Mesothelial cell of epicardium (in vitro differentiated cells): ENCODE measurements around the gene TACSTD2. TPM values are rescaled to one million over a fixed set of nuclear protein-coding genes. Genes with fewer than 3 reads are reported as not detected.

Source experiments
- DNase-seq, 2 experiments: peaks; one replicate each; pipeline ENCODE4 v3.0.0; 2021; ENCODE audit warnings: low spot score in 2 of 2; ENCODE audit not compliant: unreplicated experiment in 2 of 2
- H3K27ac Mint-ChIP-seq: 2 replicates; pipeline ENCODE4 v1.8.0; 2021; ENCODE audit warnings: mixed read lengths
- H3K27me3 Mint-ChIP-seq: 2 replicates; pipeline ENCODE4 v1.8.0; 2021; ENCODE audit warnings: low read depth, mixed read lengths
- H3K36me3 Mint-ChIP-seq: 2 replicates; pipeline ENCODE4 v1.8.0; 2021; ENCODE audit warnings: mixed read lengths
- H3K4me1 Mint-ChIP-seq: 2 replicates; pipeline ENCODE4 v1.8.0; 2021; ENCODE audit warnings: mixed read lengths
- H3K4me3 Mint-ChIP-seq: 2 replicates; pipeline ENCODE4 v1.8.0; 2021; ENCODE audit warnings: mild to moderate bottlenecking, moderate library complexity, mixed read lengths
- H3K9me3 Mint-ChIP-seq: 2 replicates; pipeline ENCODE4 v1.8.0; 2021; ENCODE audit warnings: mixed read lengths
- total RNA-seq: library from RNA; stranded (reverse); gene quantifications from 3 replicates; pipeline ENCODE4 v1.2.1, GENCODE V29; 2021
- TF ChIP-seq, protein P1 (sequence below): fragments of 200-600 bp; sonication (generic); IDR thresholded peaks from one replicate; pipeline ENCODE4 v1.5.0; 2021; ENCODE audit warnings: antibody characterized with exemption; ENCODE audit not compliant: unreplicated experiment

TACSTD2 gene
- total RNA-seq, 1 donor from 2014 or later, result 22.7 TPM

DNA sequence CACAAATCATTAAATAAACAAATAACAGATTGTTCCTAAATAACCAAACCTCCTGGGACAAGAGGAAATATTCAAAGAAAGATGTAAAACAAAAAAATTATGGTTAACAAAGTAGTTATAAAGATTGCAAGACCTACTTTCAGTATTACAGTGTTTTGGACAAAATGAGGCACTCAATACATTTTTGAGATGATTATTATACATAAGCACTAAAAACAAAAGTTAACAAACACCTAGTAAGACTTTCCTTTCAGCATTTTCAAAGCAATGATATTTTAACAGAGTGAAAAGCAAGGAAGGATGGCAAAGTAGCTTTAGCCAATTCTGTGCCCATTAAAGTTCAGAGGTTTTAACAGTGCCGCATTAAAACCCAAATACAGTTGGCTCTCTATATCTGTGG is 47.8 kb downstream of the TACSTD2 start:
- no peaks in the 10 kb centered on the region for H3K9me3 Mint-ChIP-seq
- TF ChIP-seq, protein P1, sequence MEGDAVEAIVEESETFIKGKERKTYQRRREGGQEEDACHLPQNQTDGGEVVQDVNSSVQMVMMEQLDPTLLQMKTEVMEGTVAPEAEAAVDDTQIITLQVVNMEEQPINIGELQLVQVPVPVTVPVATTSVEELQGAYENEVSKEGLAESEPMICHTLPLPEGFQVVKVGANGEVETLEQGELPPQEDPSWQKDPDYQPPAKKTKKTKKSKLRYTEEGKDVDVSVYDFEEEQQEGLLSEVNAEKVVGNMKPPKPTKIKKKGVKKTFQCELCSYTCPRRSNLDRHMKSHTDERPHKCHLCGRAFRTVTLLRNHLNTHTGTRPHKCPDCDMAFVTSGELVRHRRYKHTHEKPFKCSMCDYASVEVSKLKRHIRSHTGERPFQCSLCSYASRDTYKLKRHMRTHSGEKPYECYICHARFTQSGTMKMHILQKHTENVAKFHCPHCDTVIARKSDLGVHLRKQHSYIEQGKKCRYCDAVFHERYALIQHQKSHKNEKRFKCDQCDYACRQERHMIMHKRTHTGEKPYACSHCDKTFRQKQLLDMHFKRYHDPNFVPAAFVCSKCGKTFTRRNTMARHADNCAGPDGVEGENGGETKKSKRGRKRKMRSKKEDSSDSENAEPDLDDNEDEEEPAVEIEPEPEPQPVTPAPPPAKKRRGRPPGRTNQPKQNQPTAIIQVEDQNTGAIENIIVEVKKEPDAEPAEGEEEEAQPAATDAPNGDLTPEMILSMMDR, result no peak
- H3K4me3 Mint-ChIP-seq, result no peak overlapping the region
- H3K27ac Mint-ChIP-seq, result no peak overlapping the region
- no peak for DNase-seq
- H3K36me3 Mint-ChIP-seq, result peaks cover 4% of the 10 kb centered on the region
- H3K4me1 Mint-ChIP-seq, result peaks cover 13% of the 10 kb centered on the region
- no peaks in the 10 kb centered on the region for H3K27me3 Mint-ChIP-seq

DNA sequence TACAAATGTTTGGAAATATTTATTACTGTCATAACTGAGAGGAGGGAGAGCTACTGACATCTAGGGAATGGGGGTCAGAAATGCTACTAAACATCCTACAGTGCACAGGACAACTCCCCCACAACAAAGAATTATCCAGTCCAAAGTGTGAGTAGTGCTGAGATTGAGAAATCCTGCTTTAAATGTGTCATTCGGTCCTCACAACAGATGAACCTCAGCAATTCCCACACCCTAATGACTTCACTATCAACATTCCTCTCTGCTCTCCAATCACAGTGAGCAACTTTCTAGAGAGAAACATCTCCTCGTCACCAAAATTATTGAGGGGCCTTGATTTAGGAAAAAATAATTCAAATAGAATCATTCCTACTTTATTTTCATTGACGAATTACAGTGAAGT is 48.5 kb downstream of the TACSTD2 start:
- peak overlapping the region; percentile 27 for H3K27ac Mint-ChIP-seq
- peaks cover 8% of the 10 kb centered on the region for H3K36me3 Mint-ChIP-seq
- H3K27me3 Mint-ChIP-seq, result no peaks in the 10 kb centered on the region
- peaks cover 15% of the 10 kb centered on the region for H3K4me1 Mint-ChIP-seq
- H3K9me3 Mint-ChIP-seq, result no peaks in the 10 kb centered on the region
- TF ChIP-seq, protein P1, result no peak
- no peak for DNase-seq
- no peak overlapping the region for H3K4me3 Mint-ChIP-seq

Other genes with a start within 250 kb of the TACSTD2 start
- 17.7 to 26.1 TPM (median 20.0 TPM) in 3 replicates for gene OMA1, start 30.5 kb downstream of the TACSTD2 start, total RNA-seq
- gene MYSM1, start 122.8 kb upstream of the TACSTD2 start, total RNA-seq, result 66.5 to 74.2 TPM (median 69.5 TPM) in 3 replicates
- 242 to 245 TPM (median 245 TPM) in 3 replicates for gene JUN, start 206.8 kb upstream of the TACSTD2 start, total RNA-seq